DOHH2 (cell line): ENCODE measurements around the gene TMEM31.

ENCODE experiments used
- EZH2phosphoT487 ChIP-seq: fragments of 200-600 bp; sonication (generic); IDR thresholded peaks from 2 replicates; pipeline ENCODE4 v1.6.1; 2017; ENCODE audit warnings: borderline replicate concordance, mild to moderate bottlenecking, antibody characterized with exemption, low read length, moderate library complexity, mixed read lengths
- TF ChIP-seq, protein P1 (sequence below): fragments of 200-600 bp; sonication (generic); IDR thresholded peaks from one replicate; pipeline ENCODE4 v1.5.1; 2014; ENCODE audit warnings: antibody characterized with exemption, mild to moderate bottlenecking, low read depth, low read length; ENCODE audit not compliant: poor library complexity, severe bottlenecking

DNA sequence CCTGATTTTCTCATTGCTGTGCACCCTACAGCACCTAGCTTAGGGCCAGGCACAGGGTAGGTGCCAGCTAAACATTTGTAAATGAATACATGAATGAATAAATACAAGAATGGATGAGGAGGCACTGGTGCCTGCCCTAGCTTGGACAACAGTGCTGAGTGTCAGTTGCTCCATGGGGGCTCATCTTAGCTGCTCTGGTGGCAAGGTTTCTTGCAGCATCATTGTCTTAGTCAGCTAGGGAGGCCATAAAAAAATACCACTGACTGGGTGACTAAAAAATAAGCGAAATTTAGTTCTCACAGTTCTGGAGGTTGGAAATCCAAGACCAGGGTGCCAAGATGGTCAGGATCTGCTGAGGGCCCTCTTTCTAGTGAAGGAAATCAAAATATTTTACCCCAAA, 31.2 kb downstream of the TMEM31 start:
- TF ChIP-seq, protein P1, sequence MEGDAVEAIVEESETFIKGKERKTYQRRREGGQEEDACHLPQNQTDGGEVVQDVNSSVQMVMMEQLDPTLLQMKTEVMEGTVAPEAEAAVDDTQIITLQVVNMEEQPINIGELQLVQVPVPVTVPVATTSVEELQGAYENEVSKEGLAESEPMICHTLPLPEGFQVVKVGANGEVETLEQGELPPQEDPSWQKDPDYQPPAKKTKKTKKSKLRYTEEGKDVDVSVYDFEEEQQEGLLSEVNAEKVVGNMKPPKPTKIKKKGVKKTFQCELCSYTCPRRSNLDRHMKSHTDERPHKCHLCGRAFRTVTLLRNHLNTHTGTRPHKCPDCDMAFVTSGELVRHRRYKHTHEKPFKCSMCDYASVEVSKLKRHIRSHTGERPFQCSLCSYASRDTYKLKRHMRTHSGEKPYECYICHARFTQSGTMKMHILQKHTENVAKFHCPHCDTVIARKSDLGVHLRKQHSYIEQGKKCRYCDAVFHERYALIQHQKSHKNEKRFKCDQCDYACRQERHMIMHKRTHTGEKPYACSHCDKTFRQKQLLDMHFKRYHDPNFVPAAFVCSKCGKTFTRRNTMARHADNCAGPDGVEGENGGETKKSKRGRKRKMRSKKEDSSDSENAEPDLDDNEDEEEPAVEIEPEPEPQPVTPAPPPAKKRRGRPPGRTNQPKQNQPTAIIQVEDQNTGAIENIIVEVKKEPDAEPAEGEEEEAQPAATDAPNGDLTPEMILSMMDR, result no peak
- TF ChIP-seq EZH2phosphoT487, result no peak
